Skeletal muscle satellite cell (primary cell): ENCODE results near the gene NHLRC4. TPM values are rescaled to one million over a fixed set of nuclear protein-coding genes. Genes with fewer than 3 reads are reported as not detected.

Experiments
- H3K27me3 ChIP-seq: 2 replicates; pipeline ENCODE4 v1.7.0; 2013; ENCODE audit warnings: low read length; ENCODE audit not compliant: control insufficient read depth, insufficient read depth
- H3K36me3 ChIP-seq: 2 replicates; pipeline ENCODE4 v1.7.0; 2013; ENCODE audit warnings: mild to moderate bottlenecking, control low read depth, low read length; ENCODE audit not compliant: insufficient read depth
- H3K4me1 ChIP-seq: 2 replicates; pipeline ENCODE4 v1.7.0; 2013; ENCODE audit warnings: low read length; ENCODE audit not compliant: control insufficient read depth, insufficient read depth
- H3K4me2 ChIP-seq: 2 replicates; pipeline ENCODE4 v1.7.0; 2013; ENCODE audit warnings: mild to moderate bottlenecking, low read length
- H3K4me3 ChIP-seq: 2 replicates; pipeline ENCODE4 v1.7.0; 2013; ENCODE audit warnings: low read length
- H3K9ac ChIP-seq: 2 replicates; pipeline ENCODE4 v1.7.0; 2013; ENCODE audit warnings: mild to moderate bottlenecking, low read depth, low read length, moderate library complexity
- H3K9me3 ChIP-seq: replicated peaks from 2 replicates; pipeline ENCODE4 v1.7.0; 2013; ENCODE audit warnings: mild to moderate bottlenecking, control low read depth, low read length
- small RNA-seq: library from RNA; depleted of rRNA; stranded (forward); fragments of <200 nt; gene quantifications from one replicate; pipeline ENCODE3, GENCODE V24; 2012

NHLRC4 gene

DNA sequence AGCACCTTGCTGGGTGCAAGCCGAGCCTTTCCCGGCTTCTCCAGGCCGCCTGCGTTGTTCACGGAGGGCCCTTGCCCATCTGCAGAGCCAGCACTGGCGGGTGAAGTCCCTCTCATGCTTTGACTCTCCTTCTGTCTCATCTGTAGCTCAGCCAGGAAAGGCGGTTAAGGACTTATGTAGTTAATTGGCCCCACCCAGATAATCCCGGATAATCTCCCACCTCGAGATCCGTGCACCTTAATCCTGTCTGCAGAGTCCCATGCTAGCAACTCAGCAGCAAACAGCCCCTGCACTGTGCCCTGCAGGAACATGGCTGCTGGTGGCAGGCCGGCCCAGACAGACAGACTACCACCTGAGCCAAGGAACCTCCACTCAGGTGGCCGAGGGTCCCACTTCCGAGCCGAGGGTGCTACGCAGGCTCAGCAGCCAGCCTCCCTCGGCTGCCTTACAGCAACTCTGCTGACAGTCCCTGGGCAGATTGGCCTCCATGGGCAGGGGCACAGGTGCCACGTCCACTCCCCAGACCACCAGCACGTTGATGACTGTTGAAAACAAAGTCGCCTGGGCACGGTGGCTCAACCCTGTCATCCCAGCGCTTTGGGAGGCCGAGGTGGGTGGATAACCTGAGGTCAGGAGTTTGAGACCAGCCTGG, 40.0 kb downstream of the NHLRC4 start:
- no peaks in the 10 kb centered on the region for H3K9me3 ChIP-seq
- H3K27me3 ChIP-seq, result no peaks in the 10 kb centered on the region
- H3K4me3 ChIP-seq, result no peak overlapping the region
- H3K4me1 ChIP-seq, result no peaks in the 10 kb centered on the region
- no peaks in the 10 kb centered on the region for H3K36me3 ChIP-seq
- no peak overlapping the region for H3K9ac ChIP-seq
- no peak overlapping the region for H3K4me2 ChIP-seq

DNA sequence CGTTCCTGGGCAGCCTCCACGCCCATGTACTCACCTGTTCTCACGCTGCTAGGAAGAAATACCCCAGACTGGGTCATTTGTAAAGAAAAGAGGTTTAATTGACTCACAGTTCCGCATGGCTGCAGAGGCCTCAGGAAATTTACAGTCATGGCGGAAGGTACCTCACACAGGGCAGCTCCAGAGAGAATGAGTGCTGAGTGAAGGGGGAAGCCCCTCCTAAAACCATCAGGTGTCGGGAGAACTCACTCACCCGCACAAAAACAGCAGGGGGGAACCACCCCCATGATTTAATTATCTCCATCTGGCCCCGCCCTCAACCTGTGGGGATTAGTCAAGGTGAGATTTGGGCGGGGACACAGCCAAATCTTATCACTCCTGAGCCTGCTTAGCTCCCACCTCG, 41.2 kb downstream of the NHLRC4 start:
- no peaks in the 10 kb centered on the region for H3K9me3 ChIP-seq
- H3K4me3 ChIP-seq, result no peak overlapping the region
- no peak overlapping the region for H3K4me2 ChIP-seq
- H3K9ac ChIP-seq, result no peak overlapping the region
- no peaks in the 10 kb centered on the region for H3K36me3 ChIP-seq
- no peaks in the 10 kb centered on the region for H3K4me1 ChIP-seq
- no peaks in the 10 kb centered on the region for H3K27me3 ChIP-seq

DNA sequence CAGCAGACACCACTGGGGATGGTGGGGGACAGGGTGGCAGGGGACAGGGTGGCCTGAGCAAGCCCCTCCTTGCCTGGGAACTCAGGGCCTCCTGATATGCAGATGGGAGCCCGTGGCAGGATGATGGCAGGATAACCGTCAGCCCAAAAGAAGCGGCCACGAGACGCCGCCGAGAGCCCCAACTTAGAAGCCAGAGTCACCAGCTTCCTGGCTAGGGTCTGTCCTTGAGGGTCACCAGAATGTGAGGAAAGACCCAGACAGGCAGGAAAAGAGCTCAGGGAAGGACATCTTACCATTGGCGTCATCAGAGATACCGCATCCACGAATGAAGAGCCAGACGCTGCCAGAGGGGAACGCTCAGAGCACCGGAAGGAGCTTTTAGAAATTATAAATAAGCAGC, 42.5 kb downstream of the NHLRC4 start:
- H3K4me3 ChIP-seq, result no peak overlapping the region
- no peak overlapping the region for H3K9ac ChIP-seq
- no peak overlapping the region for H3K4me2 ChIP-seq
- no peaks in the 10 kb centered on the region for H3K4me1 ChIP-seq
- no peaks in the 10 kb centered on the region for H3K27me3 ChIP-seq
- no peaks in the 10 kb centered on the region for H3K9me3 ChIP-seq
- no peaks in the 10 kb centered on the region for H3K36me3 ChIP-seq

DNA sequence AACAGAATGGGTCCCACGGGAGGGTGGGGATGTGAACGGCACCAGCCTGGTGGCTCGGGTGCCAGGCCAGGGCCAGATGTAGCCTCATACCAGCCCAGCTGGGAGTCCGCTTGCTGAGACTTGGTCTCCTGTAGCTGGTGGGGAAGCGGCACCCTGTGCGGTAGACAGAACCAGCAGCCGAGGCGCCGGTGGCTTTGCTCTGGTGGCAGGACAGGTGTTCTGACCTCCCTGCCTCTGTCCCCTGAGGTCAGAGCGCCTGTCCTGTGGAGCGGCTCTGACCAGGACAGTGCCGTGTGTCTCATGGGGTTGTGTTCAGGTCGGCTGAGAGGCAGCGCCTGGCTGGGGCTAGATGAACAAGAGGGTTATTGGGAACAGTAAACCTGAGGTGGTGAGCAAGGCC, 43.2 kb downstream of the NHLRC4 start:
- no peaks in the 10 kb centered on the region for H3K27me3 ChIP-seq
- H3K9ac ChIP-seq, result no peak overlapping the region
- H3K4me2 ChIP-seq, result no peak overlapping the region
- no peaks in the 10 kb centered on the region for H3K4me1 ChIP-seq
- H3K36me3 ChIP-seq, result no peaks in the 10 kb centered on the region
- H3K9me3 ChIP-seq, result no peaks in the 10 kb centered on the region
- H3K4me3 ChIP-seq, result no peak overlapping the region

DNA sequence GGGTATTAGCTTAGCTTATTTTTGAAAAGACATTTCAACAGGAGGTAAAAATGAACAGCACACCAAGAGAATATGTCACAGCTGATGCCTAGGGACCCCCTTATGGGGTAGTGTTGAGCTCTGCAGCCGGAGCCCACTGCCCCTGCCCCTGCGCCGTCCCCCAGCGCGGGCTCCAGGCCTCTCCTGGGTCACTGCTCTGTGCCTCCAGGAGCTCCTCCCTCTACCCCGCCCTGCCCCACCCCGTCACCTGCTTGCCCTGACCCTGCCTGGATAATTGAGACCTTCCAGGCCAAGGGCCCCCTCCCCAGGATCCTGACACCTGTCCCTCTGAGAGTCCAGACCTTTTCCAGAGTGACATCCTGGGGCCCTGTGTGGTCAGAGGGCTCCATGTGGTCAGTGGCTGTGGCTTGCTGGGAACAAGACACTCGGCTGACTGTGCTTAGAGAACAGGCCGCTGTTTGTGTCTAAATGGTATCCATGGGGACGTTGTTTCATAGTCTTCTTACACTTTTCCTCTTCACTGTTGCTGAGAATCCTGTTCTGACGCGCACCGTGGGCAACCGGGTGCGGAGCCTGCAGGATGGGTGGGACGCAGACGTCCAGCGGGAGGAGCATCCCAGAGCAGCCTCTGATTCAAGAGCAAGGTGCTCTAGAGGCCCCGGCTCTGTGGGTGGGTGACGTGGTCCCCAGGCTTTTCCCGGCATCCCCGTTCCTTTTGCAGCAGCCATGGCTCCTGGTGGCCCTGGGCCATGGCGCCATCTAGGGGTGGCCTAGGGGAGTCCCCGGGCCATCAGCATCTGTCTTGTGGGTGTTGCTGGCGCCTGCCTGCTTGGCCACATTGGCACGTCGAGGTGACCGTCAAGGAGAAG, 43.9 kb downstream of the NHLRC4 start:
- no peak overlapping the region for H3K4me3 ChIP-seq
- no peak overlapping the region for H3K9ac ChIP-seq
- H3K36me3 ChIP-seq, result no peaks in the 10 kb centered on the region
- no peak overlapping the region for H3K4me2 ChIP-seq
- H3K27me3 ChIP-seq, result no peaks in the 10 kb centered on the region
- no peaks in the 10 kb centered on the region for H3K4me1 ChIP-seq
- H3K9me3 ChIP-seq, result no peaks in the 10 kb centered on the region

DNA sequence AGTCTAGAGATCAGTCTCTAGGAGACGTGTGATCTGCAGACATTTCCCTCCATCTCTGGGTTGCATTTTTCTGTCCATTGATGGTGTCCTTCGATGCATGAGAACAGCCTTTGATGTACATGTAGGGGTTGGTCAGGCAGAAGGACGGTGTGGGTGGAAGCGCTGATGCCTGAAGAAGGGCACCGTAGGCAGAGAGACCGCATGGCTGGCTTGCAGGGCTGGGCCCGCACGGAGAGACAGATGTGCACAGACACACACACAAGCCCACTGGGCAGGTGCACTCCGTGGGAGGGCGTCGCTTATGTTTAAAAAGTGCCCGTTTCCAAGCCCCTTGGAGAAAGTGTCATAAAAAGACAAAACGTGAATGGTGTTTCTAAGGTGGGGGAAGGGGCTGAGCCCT, 48.3 kb downstream of the NHLRC4 start:
- Histone ChIP-seq H3K9ac (no peak overlapping the region), H3K27me3 (no peaks in the 10 kb centered on the region), H3K36me3 (no peaks in the 10 kb centered on the region), H3K4me2 (no peak overlapping the region), H3K4me1 (no peaks in the 10 kb centered on the region), H3K4me3 (no peak overlapping the region), H3K9me3 (no peaks in the 10 kb centered on the region)

- Histone ChIP-seq H3K4me1 (peaks cover 5% of the 10 kb centered on the region), H3K9me3 (no peaks in the 10 kb centered on the region), H3K4me3 (no peak overlapping the region), H3K36me3 (no peaks in the 10 kb centered on the region), H3K27me3 (no peaks in the 10 kb centered on the region), H3K9ac (no peak overlapping the region), H3K4me2 (no peak overlapping the region)
These were observed 50.2 kb downstream of the NHLRC4 start for GRCh38 chr16:616733-617586.

GRCh38 chr16:617855-618254, 51.0 kb downstream of the NHLRC4 start:
- no peaks in the 10 kb centered on the region for H3K9me3 ChIP-seq
- H3K4me2 ChIP-seq, result no peak overlapping the region
- no peaks in the 10 kb centered on the region for H3K36me3 ChIP-seq
- H3K4me3 ChIP-seq, result no peak overlapping the region
- no peaks in the 10 kb centered on the region for H3K27me3 ChIP-seq
- H3K4me1 ChIP-seq, result peaks cover 6% of the 10 kb centered on the region
- no peak overlapping the region for H3K9ac ChIP-seq

Small RNAs within 50 kb of the gene (small RNA-seq; reads per million reads assigned to genes)
- gene MIR3176 (not detected), gene MIR5587 (not detected), gene Z98883.1 (not detected)
